HG03025 (cell line): ENCODE data around the gene B3GALNT1.
A peak's percentile ranks its signal among the peaks of the same experiment; 100 is the strongest.

Experiments
- ATAC-seq: cut with Tn5 transposase; IDR thresholded peaks from one replicate; pipeline ENCODE4 v1.9.1; 2021; ENCODE audit warnings: mild to moderate bottlenecking, moderate library complexity; ENCODE audit not compliant: unreplicated experiment, low FRiP score

The B3GALNT1 gene

GRCh38 chr3:161034913-161035550 lies 70.1 kb downstream of the B3GALNT1 start:
- peak; percentile 94 for ATAC-seq
